ENCODE data around the gene PIAS1.
"Not testable (repeated sequence)": the region's sequence is repeated elsewhere in the genome, so short reads cannot be mapped to it uniquely, and the experiment has no call there.

The PIAS1 gene

GRCh38 chr15:68218331-68218730, 164.2 kb downstream of the PIAS1 start:
- no peaks in the 10 kb centered on the region for H3K27me3 ChIP-seq (ENCODE audit: control insufficient read depth, insufficient read depth, low read length)
- no peak overlapping the region for H3K4me3 ChIP-seq (ENCODE audit: low read depth, low read length)
- H3K9me3 ChIP-seq (ENCODE audit: control insufficient read depth, insufficient read depth, low read depth, low read length) = peaks cover 13% of the 10 kb centered on the region
- no peak overlapping the region for H3K27ac ChIP-seq (ENCODE audit: low read depth, low read length)
- peaks cover 42% of the 10 kb centered on the region for H3K36me3 ChIP-seq (ENCODE audit: control insufficient read depth, insufficient read depth, low read length)
- no peak overlapping the region for H3K9ac ChIP-seq (ENCODE audit: low read length)
- no peaks in the 10 kb centered on the region for H3K4me1 ChIP-seq (ENCODE audit: control insufficient read depth, insufficient read depth, low read length)

- peaks cover 44% of the 10 kb centered on the region for H3K36me3 ChIP-seq (ENCODE audit: control insufficient read depth, insufficient read depth, low read length)
- no peak overlapping the region for H3K27ac ChIP-seq (ENCODE audit: low read depth, low read length)
- no peak overlapping the region for H3K4me3 ChIP-seq (ENCODE audit: low read depth, low read length)
- H3K9ac ChIP-seq (ENCODE audit: low read length) = no peak overlapping the region
- H3K4me1 ChIP-seq (ENCODE audit: control insufficient read depth, insufficient read depth, low read length) = no peaks in the 10 kb centered on the region
- no peaks in the 10 kb centered on the region for H3K27me3 ChIP-seq (ENCODE audit: control insufficient read depth, insufficient read depth, low read length)
- peaks cover 17% of the 10 kb centered on the region for H3K9me3 ChIP-seq (ENCODE audit: control insufficient read depth, insufficient read depth, low read depth, low read length)
These were observed 165.0 kb downstream of the PIAS1 start for GRCh38 chr15:68218847-68219798.

- Histone ChIP-seq H3K36me3 (ENCODE audit: control insufficient read depth, insufficient read depth, low read length) (peaks cover 47% of the 10 kb centered on the region), H3K9me3 (ENCODE audit: control insufficient read depth, insufficient read depth, low read depth, low read length) (peaks cover 25% of the 10 kb centered on the region), H3K27me3 (ENCODE audit: control insufficient read depth, insufficient read depth, low read length) (no peaks in the 10 kb centered on the region), H3K27ac (ENCODE audit: low read depth, low read length) (no peak overlapping the region), H3K9ac (ENCODE audit: low read length) (no peak overlapping the region), H3K4me1 (ENCODE audit: control insufficient read depth, insufficient read depth, low read length) (no peaks in the 10 kb centered on the region), H3K4me3 (ENCODE audit: low read depth, low read length) (no peak overlapping the region)
These were observed 166.4 kb downstream of the PIAS1 start for GRCh38 chr15:68220489-68220888.

- no peak overlapping the region for H3K4me3 ChIP-seq (ENCODE audit: low read depth, low read length)
- H3K9ac ChIP-seq (ENCODE audit: low read length) = no peak overlapping the region
- no peaks in the 10 kb centered on the region for H3K27me3 ChIP-seq (ENCODE audit: control insufficient read depth, insufficient read depth, low read length)
- H3K27ac ChIP-seq (ENCODE audit: low read depth, low read length) = no peak overlapping the region
- peaks cover 42% of the 10 kb centered on the region for H3K36me3 ChIP-seq (ENCODE audit: control insufficient read depth, insufficient read depth, low read length)
- peaks cover 25% of the 10 kb centered on the region for H3K9me3 ChIP-seq (ENCODE audit: control insufficient read depth, insufficient read depth, low read depth, low read length)
- no peaks in the 10 kb centered on the region for H3K4me1 ChIP-seq (ENCODE audit: control insufficient read depth, insufficient read depth, low read length)
These were observed 166.9 kb downstream of the PIAS1 start for GRCh38 chr15:68220967-68221366.

GRCh38 chr15:68221530-68222431, 167.7 kb downstream of the PIAS1 start:
- H3K27ac ChIP-seq (ENCODE audit: low read depth, low read length); H3K27me3 ChIP-seq (ENCODE audit: control insufficient read depth, insufficient read depth, low read length); H3K9ac ChIP-seq (ENCODE audit: low read length); H3K4me3 ChIP-seq (ENCODE audit: low read depth, low read length); H3K4me1 ChIP-seq (ENCODE audit: control insufficient read depth, insufficient read depth, low read length): not testable (repeated sequence)
- peaks cover 25% of the 10 kb centered on the region for H3K9me3 ChIP-seq (ENCODE audit: control insufficient read depth, insufficient read depth, low read depth, low read length)
- H3K36me3 ChIP-seq (ENCODE audit: control insufficient read depth, insufficient read depth, low read length) = peaks cover 38% of the 10 kb centered on the region

GRCh38 chr15:68222432-68222743, 168.3 kb downstream of the PIAS1 start:
- Histone ChIP-seq H3K36me3 (ENCODE audit: control insufficient read depth, insufficient read depth, low read length) (peaks cover 32% of the 10 kb centered on the region), H3K9me3 (ENCODE audit: control insufficient read depth, insufficient read depth, low read depth, low read length) (peaks cover 25% of the 10 kb centered on the region)
- not testable (repeated sequence) for H3K4me3 ChIP-seq (ENCODE audit: low read depth, low read length); H3K4me1 ChIP-seq (ENCODE audit: control insufficient read depth, insufficient read depth, low read length); H3K27me3 ChIP-seq (ENCODE audit: control insufficient read depth, insufficient read depth, low read length); H3K9ac ChIP-seq (ENCODE audit: low read length); H3K27ac ChIP-seq (ENCODE audit: low read depth, low read length)

- H3K9ac ChIP-seq (ENCODE audit: low read length) = no peak overlapping the region
- H3K9me3 ChIP-seq (ENCODE audit: control insufficient read depth, insufficient read depth, low read depth, low read length) = peaks cover 25% of the 10 kb centered on the region
- peaks cover 26% of the 10 kb centered on the region for H3K36me3 ChIP-seq (ENCODE audit: control insufficient read depth, insufficient read depth, low read length)
- no peak overlapping the region for H3K4me3 ChIP-seq (ENCODE audit: low read depth, low read length)
- H3K27me3 ChIP-seq (ENCODE audit: control insufficient read depth, insufficient read depth, low read length) = no peaks in the 10 kb centered on the region
- H3K4me1 ChIP-seq (ENCODE audit: control insufficient read depth, insufficient read depth, low read length) = peaks cover 3% of the 10 kb centered on the region; the same call in 1 of the 2 replicates
- H3K27ac ChIP-seq (ENCODE audit: low read depth, low read length) = no peak overlapping the region
These were observed 169.1 kb downstream of the PIAS1 start for GRCh38 chr15:68223171-68223570.

- Histone ChIP-seq H3K4me1 (ENCODE audit: control insufficient read depth, insufficient read depth, low read length) (peaks cover 8% of the 10 kb centered on the region; the same call in 1 of the 2 replicates), H3K9ac (ENCODE audit: low read length) (no peak overlapping the region), H3K27ac (ENCODE audit: low read depth, low read length) (no peak overlapping the region), H3K9me3 (ENCODE audit: control insufficient read depth, insufficient read depth, low read depth, low read length) (peaks cover 25% of the 10 kb centered on the region), H3K4me3 (ENCODE audit: low read depth, low read length) (no peak overlapping the region), H3K36me3 (ENCODE audit: control insufficient read depth, insufficient read depth, low read length) (peaks cover 16% of the 10 kb centered on the region), H3K27me3 (ENCODE audit: control insufficient read depth, insufficient read depth, low read length) (no peaks in the 10 kb centered on the region)
These were observed 170.0 kb downstream of the PIAS1 start for GRCh38 chr15:68224108-68224507.

GRCh38 chr15:68224546-68225250, 170.6 kb downstream of the PIAS1 start:
- peaks cover 8% of the 10 kb centered on the region; the same call in 1 of the 2 replicates for H3K4me1 ChIP-seq (ENCODE audit: control insufficient read depth, insufficient read depth, low read length)
- peaks cover 24% of the 10 kb centered on the region for H3K9me3 ChIP-seq (ENCODE audit: control insufficient read depth, insufficient read depth, low read depth, low read length)
- no peak overlapping the region for H3K4me3 ChIP-seq (ENCODE audit: low read depth, low read length)
- no peaks in the 10 kb centered on the region for H3K27me3 ChIP-seq (ENCODE audit: control insufficient read depth, insufficient read depth, low read length)
- H3K9ac ChIP-seq (ENCODE audit: low read length) = no peak overlapping the region
- peaks cover 11% of the 10 kb centered on the region for H3K36me3 ChIP-seq (ENCODE audit: control insufficient read depth, insufficient read depth, low read length)
- H3K27ac ChIP-seq (ENCODE audit: low read depth, low read length) = no peak overlapping the region

GRCh38 chr15:68225442-68225841, 171.3 kb downstream of the PIAS1 start:
- not testable (repeated sequence) for H3K27ac ChIP-seq (ENCODE audit: low read depth, low read length); H3K9ac ChIP-seq (ENCODE audit: low read length); H3K36me3 ChIP-seq (ENCODE audit: control insufficient read depth, insufficient read depth, low read length); H3K27me3 ChIP-seq (ENCODE audit: control insufficient read depth, insufficient read depth, low read length); H3K4me3 ChIP-seq (ENCODE audit: low read depth, low read length)
- Histone ChIP-seq H3K9me3 (ENCODE audit: control insufficient read depth, insufficient read depth, low read depth, low read length) (peaks cover 20% of the 10 kb centered on the region), H3K4me1 (ENCODE audit: control insufficient read depth, insufficient read depth, low read length) (peaks cover 14% of the 10 kb centered on the region)
